DND-41 (cell line): ENCODE measurements around the gene RHOD.

Experiments
- EZH2 ChIP-seq: IDR thresholded peaks from 3 replicates; pipeline ENCODE4 v1.6.1; 2012; ENCODE audit warnings: borderline replicate concordance, low read depth, mild to moderate bottlenecking, moderate library complexity, low read length, inconsistent platforms; ENCODE audit not compliant: severe bottlenecking
- TF ChIP-seq, protein P1 (sequence below): IDR thresholded peaks from 2 replicates; pipeline ENCODE4 v1.5.1; 2012; ENCODE audit warnings: borderline replicate concordance, low read length, moderate library complexity, mild to moderate bottlenecking; ENCODE audit not compliant: poor library complexity, severe bottlenecking; ENCODE audit errors: extremely low read depth

DNA sequence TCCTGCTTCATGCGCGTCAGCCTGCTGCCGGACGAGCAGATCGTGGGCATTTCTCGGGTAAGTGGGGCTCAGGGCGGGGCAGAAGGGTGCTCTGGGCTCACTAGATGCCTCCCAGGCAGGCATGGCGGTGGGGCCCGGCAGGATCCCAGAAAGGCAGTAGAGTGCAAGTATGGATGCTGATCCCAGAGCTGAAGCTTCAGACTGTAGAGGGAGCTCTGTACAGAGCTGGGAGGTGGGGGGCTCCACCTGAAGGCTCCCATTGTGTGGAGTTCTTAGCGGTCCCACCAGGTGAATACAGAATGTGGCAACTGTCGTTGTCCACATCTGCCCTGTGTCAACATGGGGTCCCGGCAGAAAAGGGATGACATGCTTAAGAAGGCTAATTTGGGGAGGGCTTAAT lies 16.5 kb upstream of the RHOD start:
- TF ChIP-seq EZH2: no peak
- TF ChIP-seq, protein P1, sequence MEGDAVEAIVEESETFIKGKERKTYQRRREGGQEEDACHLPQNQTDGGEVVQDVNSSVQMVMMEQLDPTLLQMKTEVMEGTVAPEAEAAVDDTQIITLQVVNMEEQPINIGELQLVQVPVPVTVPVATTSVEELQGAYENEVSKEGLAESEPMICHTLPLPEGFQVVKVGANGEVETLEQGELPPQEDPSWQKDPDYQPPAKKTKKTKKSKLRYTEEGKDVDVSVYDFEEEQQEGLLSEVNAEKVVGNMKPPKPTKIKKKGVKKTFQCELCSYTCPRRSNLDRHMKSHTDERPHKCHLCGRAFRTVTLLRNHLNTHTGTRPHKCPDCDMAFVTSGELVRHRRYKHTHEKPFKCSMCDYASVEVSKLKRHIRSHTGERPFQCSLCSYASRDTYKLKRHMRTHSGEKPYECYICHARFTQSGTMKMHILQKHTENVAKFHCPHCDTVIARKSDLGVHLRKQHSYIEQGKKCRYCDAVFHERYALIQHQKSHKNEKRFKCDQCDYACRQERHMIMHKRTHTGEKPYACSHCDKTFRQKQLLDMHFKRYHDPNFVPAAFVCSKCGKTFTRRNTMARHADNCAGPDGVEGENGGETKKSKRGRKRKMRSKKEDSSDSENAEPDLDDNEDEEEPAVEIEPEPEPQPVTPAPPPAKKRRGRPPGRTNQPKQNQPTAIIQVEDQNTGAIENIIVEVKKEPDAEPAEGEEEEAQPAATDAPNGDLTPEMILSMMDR: no peak
